ENCODE results near the gene COL23A1.
"Not testable (repeated sequence)": the region's sequence is repeated elsewhere in the genome, so short reads cannot be mapped to it uniquely, and the experiment has no call there.

COL23A1 gene

GRCh38 chr5:178314061-178314660 lies 276.0 kb downstream of the COL23A1 start:
- DNase-seq: no peak

GRCh38 chr5:178313316-178313715 lies 276.9 kb downstream of the COL23A1 start:
- DNase-seq: no peak

DNA sequence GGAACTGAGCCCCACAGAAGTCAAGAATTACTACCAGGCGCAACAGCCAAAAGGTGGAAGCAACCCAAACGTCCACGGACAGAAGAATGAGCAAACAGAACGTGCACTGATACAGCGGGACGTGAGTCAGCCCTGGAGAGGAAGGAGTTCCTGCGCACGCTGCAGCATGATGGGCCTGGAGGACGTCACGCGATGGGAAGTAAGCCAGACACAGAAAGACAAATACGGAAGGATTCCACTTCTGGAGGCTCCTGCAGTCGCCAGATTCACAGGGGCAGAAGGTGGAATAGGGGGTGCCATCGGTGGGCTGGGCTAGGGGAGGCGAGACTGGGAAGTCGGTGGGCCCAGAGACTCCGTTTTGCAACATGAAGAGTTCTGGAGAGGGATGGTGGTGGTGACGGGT lies 277.3 kb downstream of the COL23A1 start:
- no peak for DNase-seq

- no peak for DNase-seq
These were observed 279.9 kb downstream of the COL23A1 start for GRCh38 chr5:178310130-178310865.

- no peak for DNase-seq
These were observed 280.8 kb downstream of the COL23A1 start for GRCh38 chr5:178309271-178310013.

GRCh38 chr5:178308541-178309092 lies 281.6 kb downstream of the COL23A1 start:
- no peak for DNase-seq

DNA sequence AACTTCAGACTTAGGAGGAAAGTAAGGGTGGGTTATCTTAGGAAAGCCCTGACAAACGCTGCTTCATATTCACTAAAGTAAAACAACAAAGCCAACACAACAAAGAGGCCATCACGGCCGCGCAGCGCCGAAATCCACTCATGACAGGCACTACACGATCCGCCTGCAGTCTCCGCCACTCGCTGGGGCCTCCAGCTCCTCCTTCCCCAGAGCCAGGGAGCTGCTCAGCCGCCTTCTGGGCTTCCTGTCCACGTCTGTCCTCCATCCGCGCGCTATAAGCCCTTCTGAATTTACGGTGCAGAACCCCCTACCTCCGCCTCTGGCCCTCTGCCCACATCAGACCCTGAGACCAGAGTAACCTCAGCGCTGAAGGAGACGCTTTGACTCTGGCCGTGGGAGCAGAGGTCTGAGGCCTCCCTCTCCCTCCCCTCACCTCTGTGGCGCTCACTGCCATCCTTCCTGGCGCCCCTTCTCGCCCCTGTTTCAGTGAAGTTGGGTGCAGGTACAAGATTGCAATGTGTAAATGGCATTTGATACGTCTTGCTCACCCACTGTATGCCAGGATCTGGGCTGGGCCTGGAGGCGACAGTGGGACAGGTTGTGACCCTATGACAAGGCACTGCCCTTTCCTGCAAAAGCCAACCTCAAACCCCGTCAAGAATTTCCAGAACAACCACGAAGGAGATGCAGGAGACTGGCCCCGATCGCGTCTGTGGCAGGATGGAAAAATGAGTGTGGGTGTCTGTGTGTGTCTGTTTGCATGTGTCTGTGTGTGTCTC lies 282.7 kb downstream of the COL23A1 start:
- DNase-seq: no peak

DNA sequence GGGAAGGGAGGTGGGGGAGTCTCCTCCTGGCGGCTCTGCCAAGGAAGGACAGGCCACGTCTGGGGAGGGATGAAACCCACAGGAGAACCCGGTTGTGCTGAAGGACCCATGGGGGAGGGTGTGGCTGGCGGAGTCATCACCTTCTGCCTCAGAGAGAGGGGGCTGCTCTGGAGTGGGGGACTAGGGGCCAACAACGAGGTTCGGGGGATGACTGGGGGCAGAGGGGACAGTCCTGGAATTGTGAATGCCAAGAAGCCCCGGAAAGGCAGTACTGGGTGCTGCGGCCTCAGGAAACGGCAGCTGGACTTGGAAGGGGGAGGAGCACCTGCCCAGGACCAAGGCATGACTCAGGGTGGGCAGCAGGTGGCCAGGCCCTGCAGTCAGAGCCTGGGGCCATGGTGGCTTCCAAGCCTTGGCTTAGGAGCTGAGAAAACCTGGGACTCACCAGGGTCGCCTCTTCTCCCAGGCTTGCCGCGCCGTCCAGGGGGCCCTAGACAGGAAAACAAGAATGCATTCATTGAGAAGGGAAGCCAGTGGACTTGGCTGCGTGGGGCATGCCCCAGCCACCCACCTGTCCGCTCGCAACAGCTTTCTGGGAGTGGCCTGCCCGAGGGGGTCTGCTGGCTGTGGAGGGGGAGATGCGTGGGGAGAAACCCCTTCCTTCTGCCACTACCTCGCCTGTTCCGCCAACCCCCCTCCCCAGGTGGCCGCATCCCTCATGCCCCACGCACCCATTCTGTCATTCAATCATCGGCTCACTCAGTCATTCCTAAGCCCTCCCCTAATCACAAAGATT lies 283.6 kb downstream of the COL23A1 start:
- DNase-seq: no peak

DNA sequence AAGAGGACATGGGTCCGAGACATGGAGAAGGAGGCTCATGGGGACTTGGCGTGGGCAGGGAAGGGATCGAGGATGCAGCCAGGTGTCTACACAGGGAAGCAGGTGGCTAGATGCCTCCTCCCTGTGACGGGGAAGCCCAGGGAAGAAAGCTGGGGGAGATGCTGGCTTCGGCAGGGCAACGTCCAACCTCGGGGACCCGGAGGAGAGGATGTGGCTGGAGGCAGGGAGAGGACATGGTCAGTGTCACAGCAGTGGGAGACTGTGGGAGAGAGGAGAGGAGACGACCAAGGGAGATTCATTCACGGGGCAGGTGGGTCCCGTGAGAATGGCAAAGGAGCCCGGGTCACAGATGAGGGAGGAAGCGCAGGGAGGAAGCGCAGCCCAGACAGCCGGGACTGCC lies 284.4 kb downstream of the COL23A1 start:
- no peak for DNase-seq

- no peak for DNase-seq
These were observed 285.2 kb downstream of the COL23A1 start for GRCh38 chr5:178304761-178305645.

- no peak for DNase-seq
These were observed 286.2 kb downstream of the COL23A1 start for GRCh38 chr5:178304016-178304415.

GRCh38 chr5:178302321-178302720 lies 287.9 kb downstream of the COL23A1 start:
- DNase-seq: not testable (repeated sequence)

DNA sequence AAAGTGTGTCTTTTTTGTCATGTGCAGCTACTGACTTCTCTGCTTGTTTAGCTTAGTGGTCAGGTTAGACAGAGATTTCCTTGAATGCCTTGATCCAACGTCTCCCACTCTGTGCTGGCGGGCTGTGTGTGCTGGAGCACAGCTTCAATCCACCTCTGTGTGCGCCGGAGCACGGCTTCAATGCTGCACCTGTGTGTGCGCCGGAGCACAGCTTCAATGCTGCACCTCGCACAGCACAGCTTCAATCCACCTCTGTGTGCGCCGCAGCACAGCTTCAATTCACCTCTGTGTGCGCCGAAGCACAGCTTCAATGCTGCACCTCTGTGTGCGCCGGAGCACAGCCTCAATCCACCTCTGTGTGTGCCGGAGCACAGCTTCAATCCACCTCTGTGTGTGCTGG lies 288.6 kb downstream of the COL23A1 start:
- no peak for DNase-seq

- no peak for DNase-seq
These were observed 291.8 kb downstream of the COL23A1 start for GRCh38 chr5:178298283-178298807.

GRCh38 chr5:178297751-178298150 lies 292.4 kb downstream of the COL23A1 start:
- no peak for DNase-seq

GRCh38 chr5:178296066-178296465 lies 294.1 kb downstream of the COL23A1 start:
- DNase-seq: no peak

- DNase-seq: no peak
These were observed 294.6 kb downstream of the COL23A1 start for GRCh38 chr5:178295589-178295988.

DNA sequence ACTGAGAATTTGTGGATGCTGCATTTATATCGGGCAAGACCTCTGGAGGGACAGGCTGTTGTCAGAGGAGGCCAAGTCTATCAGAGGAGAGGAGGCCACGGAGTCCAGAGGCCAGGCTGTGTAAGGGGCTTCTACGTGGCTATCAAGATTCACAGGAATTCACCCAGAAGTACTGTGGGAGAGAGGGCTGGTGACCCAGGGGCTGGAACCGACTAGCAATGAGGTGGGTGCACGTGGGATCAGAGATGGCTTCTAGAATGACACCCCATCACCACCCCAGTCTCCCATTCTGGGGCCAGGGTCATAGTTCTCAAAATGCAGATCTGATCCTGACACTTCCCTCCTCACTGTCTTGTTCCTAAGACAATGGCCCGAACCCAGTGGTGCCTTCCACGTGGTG lies 296.4 kb downstream of the COL23A1 start:
- DNase-seq: no peak

- no peak for DNase-seq
These were observed 296.8 kb downstream of the COL23A1 start for GRCh38 chr5:178293400-178293799.

DNA sequence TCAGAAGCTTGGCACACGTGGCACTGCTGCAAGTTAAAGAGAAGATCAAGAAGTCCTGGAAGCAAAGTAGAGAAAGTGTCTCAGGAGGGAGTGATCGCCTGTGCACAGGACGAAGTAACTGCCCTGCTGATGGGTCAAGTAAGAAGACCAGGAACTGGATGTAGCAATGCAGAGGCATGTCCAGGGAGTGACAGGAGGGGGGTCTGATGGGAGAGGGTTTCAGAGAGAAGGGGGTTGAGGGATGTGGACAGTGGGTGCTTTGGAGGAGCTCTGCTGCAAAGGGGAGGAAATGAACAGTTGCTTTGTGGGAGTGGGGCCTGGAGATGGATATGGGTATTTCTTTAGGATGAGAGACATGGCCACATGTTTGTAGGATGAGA lies 297.4 kb downstream of the COL23A1 start:
- no peak for DNase-seq
